Hematopoietic multipotent progenitor cell treated with erythropoietin and hydrocortisone succinate and interleukin-3 and kit ligand, for 15 days (in vitro differentiated cells): ENCODE measurements around the gene PNISR.

Source experiments
- DNase-seq: peaks from one replicate; pipeline ENCODE4 v3.0.0-alpha.2; 2015; ENCODE audit warnings: low spot score

PNISR gene

DNA sequence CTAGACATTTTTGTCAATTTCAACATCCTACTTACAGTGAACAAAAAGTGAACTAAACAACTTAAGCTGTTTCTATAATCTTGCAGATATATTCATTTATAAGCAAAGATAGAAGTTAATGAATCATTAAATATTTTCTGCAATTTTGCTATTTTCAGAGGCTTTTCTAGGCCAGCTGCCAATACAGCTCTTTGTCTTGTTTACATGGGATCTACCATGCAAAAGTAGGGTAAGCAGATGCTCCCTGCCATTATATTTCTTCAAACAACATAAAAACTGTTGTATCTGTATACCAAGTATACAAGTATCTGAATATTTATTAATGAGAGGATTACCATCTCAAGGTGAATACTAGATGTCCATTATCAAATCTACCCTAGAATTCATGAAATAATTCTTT, 15.4 kb downstream of the PNISR start:
- DNase-seq: no peak

DNA sequence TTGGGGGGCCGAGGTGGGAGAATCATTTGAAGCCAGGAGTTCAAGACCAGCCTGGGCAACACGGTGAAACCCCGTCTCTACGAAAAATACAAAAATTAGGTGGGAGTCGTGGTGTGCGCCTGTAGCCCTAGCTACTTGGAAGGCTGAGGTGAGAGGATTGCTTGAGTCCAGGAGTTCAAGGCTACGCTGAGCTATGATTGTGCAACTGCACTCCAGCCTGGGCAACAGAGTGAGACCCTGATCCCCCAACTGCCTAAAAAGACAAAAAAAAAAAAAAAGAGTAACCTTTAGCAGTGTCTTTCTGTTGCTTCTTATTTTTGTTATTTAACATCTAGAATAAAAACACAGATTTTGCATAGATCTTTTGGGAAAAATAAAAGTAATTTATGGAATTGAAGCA, 18.0 kb downstream of the PNISR start:
- no peak for DNase-seq

DNA sequence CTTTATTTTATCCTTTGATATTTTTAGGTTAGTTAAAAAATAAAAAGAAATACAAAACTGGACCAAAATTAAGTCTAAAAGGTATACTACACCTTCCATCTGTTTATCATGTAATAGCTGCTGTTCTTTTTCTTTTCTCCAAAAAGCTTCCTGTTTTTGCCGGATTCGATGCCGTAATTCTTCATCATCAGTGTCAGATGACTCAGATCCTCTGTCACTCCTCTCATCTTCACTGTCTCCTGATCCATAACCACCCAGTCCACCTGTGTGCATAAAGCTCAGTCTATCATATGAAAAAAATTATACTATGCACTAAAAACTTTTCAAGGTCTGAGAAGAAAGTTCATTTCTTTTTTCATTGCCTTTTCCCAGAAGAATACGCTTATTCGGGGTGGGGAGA, 22.7 kb downstream of the PNISR start:
- DNase-seq: no peak

DNA sequence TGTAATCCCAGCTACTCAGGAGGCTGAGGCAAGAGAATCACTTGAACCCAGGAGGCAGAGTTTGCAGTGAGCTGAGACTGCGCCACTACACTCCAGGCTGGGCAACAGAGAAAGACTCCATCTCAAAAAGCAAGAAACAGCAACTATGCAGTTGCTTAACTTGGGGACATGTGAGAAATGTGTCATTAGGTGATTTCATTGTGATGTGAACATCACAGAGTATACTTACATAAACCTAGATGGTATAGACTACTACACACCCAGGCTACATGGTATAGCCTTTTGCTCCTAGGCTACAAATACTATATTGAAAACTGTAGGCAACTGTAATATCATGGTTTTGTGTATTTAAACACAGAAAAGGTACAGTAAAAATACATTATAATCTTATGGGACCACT, 27.8 kb downstream of the PNISR start:
- DNase-seq: no peak

DNA sequence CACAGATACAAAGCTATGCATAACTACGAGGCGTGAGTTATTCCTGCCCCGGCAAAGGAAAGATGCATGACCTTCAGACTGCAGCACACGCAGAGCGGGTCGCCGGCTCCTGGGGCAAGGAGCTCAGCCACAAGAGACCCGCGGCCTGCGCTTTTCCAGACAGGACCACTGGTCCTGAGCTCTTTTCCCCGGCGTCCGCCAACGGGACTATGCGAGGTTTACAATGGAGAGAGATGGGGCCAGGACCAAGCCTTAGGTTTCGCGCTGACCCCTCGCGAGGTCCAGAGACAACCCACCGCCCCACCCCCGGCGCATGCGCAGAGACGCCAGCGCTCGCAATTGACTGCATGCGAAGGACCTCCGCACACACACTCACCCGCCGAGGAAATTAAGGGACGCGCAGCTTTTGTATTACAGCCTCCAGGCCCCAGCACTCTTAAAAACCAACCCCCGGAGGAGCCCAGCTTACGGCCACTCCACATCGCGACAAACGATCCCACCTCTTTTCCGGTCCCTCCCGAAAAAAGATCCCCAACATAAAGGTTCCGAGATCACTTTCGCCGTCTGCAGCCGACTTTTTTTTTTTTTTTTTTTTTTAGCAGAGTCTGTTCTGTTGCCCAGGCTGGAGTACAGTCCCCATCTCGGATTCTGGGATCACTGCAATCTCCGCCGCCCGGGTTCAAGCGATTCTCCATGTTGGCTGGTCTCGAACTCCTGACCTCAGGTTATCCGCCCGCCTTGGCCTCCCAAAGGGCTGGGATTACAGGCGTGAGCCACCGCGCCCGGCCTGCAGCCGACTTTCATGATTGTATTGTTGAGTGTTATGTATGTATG, 31.2 kb downstream of the PNISR start, which contains the start of gene COQ3:
TSS of gene COQ3 (minus strand) at position 498 of the 834 bp plus-strand sequence. CDS start at position 482, 16 bp downstream.
- DNase-seq: peak; percentile 52

DNA sequence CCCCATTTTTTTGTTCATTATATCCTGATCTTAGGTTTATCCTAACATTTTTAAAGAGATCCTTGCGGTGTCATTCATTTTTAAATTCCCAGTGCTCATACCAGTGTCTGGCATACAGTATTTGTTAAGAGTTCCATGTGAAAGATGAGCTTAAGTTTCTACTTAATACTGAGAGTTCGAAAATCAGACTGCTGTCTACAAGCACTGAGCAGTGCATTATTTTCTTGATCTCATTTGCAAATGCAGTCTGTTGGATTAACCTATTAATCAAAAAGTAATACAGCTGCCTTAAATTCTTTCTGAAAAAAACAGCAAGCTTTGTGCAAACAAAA, 31.8 kb downstream of the PNISR start:
- DNase-seq: no peak

DNA sequence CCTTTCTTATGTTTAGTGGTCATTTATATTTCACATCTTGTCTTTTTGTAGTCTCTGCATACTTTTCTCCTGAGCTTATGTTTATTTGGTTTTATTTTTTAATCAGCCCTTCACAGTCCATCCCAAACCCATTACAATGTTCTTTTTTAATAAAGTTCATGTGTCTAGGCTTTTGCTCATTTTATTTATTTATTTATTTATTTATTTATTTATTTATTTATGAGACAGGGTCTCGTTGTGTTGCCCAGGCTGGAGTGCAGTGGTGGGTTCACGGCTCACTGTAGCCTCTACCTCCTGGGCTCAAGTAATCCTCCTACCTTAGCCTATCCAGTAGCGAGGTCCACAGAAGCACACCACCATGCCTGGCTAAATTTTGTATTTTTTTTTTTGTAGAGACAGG, 34.2 kb downstream of the PNISR start:
- no peak for DNase-seq

DNA sequence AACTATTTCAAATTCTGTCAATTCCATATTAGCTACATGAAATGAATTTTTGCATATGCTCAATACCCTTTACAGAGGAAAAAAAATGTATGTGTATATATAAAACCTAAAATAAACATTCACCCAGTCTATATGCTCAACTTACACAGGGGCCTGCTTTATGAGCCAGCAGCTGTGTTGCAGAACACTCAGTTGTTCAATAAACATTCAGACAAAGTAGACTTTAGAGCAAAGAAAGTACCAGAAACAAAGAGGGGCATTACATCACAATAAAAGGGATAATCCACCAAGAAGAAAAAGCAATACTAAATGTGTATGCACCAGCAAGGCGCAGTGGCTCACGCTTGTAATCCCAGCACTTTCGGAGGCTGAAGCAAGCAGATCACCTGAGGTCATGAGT, 40.6 kb downstream of the PNISR start:
- DNase-seq: no peak

DNA sequence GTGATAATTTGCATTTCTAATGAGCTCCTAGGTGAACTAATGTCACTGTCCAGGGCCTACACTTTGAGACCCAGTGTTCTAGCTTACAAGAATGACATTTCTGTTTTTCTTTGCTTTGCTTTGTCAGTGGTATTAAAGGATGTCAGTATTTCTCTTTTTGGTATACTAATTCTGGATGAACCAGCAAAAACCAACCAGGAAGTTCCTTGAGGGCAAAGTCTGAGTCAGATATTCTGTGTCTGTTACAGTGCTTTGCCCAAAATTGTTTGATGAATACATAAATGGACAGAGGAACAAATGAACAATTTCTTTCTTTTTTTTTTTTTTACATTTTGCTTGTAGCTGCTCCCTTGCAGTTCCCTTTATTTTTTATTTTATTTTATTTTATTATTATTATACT, 46.5 kb downstream of the PNISR start:
- DNase-seq: no peak

DNA sequence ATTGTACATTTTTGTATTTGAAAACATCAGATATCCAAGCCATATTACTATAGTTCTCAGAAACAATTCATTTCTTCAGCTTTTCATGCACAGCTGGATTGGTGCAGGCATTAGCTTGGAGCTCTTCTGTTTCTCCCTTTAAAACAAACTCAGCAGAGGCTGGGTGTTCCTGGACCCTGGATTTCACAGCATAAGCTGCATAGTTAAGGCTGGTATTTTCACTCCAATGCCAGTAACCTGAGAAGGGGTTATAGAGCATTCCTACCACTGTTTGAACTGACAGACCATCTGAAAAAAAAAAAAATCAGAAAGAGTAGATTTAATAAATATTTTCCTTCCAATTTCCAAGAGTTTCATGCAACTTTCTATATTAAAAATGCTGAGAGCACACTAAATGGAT, 55.6 kb downstream of the PNISR start:
- no peak for DNase-seq

DNA sequence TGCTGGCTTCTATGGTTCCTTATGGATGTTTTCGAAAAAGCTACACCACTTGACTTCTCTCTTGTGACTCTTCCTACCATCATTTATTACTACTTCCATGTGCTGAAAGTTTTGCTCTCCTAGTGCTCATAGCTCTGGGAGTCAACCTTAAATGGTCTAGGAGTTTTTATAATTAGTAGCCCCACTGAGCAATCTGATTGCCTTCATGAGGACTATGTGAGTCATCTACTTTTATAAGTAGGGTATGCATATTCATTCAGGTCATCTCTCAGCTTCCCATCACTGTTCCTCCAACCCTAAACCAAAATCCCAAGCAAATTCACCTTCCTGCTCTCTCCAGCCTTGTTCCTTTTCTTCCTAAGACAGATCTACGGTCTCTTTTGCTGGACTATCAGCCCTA, 58.3 kb downstream of the PNISR start:
- DNase-seq: no peak

DNA sequence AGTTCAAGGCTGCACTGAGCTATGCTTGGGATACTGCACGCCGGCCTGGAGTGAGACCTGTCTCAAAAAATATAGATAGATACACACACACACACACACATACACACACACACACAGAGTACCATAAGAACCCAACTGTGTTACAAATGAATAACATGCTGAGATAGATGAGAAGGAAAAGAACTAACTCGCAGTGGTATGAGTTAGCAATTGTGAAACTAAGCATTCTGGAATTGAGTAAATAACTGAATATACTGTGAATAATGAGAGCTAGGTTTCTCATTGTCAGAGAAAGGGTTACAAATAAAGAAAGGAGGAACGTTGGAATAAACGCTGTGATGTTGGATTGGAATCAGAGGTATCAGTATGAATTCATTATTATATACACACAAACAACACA, 61.1 kb downstream of the PNISR start:
- no peak for DNase-seq

DNA sequence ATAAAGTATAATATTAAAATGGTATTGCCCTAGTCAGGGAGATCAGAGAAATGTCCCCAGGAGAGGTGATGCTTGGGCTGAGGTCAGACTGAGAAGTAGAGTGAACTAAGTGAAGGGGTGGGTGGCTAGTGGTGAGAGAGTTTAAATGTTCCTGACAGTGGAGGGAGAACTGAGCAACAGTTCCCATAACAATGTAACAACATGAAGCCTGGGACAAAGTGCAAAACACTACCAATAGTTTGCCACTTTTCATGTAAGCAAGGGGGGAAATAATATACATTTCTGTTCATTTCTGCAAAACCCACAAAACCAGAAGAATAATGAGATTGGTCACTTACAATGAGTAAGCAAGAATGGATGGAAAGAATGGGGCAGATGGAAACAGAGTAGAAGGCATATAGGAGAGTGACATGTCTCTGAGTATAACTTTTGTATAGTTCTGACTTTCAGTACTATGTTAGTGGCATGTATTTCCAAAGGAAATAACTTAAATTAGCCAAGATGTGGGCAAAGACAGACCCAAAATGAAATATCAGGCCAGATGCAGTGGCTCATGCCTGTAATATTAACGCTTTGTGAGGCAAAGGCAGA, 62.3 kb downstream of the PNISR start:
- DNase-seq: no peak

DNA sequence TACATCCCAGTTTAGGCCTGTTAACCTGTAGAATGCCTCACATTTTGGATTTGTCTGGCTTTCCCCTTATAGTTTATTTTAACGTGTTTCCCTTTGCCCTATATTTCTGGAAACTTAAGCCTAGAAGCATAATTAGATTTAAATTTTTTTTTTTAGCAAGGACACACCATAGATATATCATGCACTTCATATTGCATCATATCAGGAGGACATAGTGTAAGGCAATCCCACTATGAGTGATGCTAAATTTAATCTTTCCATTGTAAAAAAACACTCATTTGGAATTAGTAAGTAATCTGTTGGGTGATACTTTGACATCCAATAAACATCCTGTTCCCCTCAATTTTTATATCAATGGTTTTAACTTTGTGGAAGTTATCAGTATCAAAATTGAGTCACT, 65.3 kb downstream of the PNISR start:
- no peak for DNase-seq

DNA sequence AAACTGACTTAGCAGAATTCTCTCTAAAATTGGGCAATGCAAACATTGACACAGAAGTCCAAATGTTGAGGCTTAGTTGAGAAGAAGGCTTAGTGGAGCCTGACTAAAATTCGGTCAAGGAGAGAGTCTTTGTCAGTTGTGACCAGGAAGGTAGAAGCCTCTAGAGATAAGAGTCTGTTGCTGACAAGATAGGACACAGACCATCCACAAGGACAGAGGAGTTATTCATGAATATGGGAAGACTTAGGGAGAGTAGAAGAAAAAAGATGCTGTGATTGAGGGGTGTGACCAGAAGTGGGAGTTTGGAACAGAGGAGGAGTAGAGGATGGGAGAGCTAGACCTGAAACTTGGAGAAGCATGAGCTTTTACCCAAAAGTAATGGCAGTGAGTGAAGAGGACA, 68.5 kb downstream of the PNISR start:
- DNase-seq: no peak

DNA sequence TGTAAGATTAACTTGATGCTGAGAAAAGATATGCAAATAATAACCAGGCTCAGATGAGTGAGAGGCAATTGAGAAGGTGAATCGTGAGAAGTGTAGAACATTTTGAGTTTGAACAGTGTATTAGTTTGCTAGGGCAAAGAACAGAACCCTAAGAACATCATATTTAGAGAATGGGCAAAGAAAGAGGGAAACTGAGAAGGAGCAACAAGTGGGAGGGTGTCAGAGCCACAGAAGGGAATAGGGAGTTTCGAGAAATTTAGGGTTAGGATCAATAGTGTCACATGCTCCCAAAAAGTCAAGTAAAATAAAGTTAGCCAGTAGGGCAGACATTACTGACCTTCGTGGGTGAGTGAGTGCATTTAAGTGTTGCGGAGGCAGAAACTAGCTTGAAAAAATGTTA, 70.1 kb downstream of the PNISR start:
- DNase-seq: no peak

DNA sequence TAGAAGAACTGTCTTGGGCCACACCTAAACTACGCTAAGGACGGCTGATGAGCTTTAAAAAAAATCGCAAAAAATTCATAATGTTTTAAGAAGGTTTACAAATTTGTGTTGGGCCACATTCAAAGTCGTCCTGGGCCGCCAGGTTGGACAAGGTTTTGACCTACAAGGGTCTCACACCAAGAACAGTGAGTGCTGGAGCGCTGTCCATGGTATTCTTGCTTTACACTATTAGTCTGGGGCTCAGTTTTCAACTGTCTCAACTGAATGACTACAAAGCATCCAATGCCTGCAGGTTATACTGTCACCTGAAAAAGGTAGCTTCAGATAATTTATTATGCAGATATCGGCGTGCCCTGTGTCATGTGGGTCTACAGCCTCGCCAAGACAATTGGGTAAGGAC, 72.0 kb downstream of the PNISR start:
- no peak for DNase-seq

DNA sequence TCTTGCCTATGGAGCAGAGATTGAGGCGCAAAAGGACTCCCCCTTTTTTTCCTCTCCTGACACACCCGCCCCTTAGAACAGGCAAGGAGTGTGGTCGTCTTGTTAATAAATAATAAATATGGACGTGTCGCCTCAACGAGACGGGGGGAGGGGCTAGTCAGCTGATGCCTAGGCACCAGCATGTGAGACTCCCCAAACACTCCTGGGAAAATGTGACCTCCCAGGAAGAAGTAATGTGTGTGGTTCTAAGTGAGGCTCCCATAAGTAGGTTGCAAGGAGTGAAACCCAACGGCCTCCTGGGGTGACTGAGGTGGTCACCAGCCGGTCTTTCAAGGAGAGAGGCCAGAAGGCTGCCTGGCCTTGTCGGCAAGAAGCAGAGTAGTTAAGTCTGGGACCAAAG, 74.5 kb downstream of the PNISR start:
- no peak for DNase-seq

DNA sequence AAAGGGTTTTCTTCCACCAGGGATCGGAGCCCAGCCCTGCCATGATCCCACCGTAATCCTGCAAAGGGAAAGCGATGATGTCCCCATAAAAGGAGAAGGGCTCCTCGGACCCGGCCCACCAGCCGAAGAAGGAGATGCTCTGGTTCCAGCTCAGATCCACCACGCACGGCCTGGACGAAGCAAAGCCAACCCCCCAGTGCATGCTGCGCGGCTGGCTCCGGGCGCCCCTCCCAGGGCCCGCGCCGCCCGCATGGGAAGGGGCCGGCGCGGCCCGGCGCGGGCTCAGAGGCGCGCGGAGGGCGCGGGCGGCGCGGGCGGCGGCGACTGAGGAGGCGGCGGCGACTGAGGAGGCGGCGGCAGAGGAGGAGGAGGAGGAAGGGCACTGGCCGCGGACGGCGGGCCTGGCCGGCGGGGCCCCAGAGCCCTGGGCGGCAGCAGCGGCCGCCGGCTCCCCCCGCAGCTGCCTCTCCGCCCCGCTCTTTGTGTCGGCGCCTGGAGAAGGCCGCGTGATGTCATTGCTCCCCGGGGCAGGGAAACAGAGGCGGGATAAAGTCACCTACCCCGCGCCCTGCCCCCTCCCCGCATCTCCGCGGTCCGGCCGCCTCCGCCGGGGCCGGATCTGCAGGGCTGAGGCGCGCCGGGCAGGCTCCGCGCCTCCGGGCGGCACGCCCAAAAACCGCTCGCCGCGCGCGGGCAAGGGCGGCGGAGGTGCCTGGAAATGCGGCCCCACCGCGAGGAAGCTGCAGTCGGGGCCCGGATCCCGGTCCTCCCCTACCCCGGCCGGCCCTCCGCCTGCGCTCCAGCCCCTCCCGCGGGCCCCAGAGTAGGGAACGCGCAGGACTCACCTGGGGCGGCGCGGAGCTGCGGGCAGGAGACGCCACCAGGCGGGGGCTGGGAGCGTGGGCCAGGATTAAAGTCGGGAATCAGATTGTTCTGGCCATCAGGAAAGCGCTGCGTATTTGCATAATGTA, 75.7 kb downstream of the PNISR start, which contains the start of gene FAXC:
TSS of gene FAXC (minus strand) at position 504 of the 971 bp plus-strand sequence. CDS start at position 202, 302 bp downstream.
- no peak for DNase-seq

DNA sequence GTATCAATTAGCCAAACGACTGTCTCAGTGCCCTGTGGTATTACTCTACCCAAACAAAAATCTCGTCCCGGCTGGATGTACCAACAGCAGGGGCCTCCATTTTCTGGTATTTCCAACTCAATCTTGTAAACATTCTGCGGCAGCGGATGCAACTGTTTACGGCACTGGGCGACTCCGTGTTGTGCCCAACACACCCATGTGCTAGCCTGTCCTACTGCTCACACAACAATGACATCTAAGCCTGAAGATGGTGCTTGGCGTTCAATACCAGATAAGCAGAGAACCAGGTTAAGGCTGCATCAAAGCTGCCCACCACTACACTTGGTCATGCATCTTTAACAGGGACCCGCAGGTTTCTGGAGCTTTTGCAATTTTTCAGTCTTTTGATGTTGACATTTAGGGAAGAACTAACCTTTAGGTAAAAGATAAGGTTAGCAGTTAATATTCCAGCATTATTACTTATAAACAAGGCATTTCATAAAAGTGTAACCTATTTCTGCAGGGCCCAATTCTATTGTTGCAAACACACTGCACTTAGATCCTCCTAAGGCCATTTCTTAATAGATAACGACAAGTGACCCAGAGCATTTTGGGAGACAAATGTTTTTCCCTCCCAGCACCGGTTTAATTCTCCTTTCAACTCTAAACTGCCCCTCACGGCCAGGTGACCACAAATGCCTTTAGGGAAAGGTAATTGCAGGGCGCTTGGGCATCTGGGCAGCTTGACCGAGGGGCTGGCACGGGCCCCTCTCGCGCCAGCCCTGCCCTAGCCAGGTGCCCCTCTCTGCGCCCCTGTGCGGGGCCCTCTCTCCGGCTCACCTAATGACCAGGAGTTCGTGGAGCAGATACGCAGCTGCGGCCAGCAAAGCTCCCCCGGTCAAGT, 76.6 kb downstream of the PNISR start:
- DNase-seq: no peak
